ENCODE measurements around the gene LDLRAP1.

Gene LDLRAP1

GRCh38 chr1:25607123-25607522, 63.7 kb downstream of the LDLRAP1 start:
- TF ChIP-seq POLR2AphosphoS5 (IDR thresholded peaks at IDR 0.05; ENCODE audit: low read depth) (no peak), GABPA (IDR thresholded peaks at IDR 0.05; ENCODE audit: low read depth) (no peak), SPI1 (IDR thresholded peaks at IDR 0.05; ENCODE audit: borderline replicate concordance, low read depth) (no peak), CTCF (IDR thresholded peaks at IDR 0.05; ENCODE audit: insufficient read depth, low read length) (no peak), REST (IDR thresholded peaks at IDR 0.05; ENCODE audit: insufficient replicate concordance, low read depth) (no peak)

GRCh38 chr1:25608488-25609178, 65.2 kb downstream of the LDLRAP1 start:
- TF ChIP-seq CTCF (IDR thresholded peaks at IDR 0.05; ENCODE audit: insufficient read depth, low read length) = no peak
- no peak for TF ChIP-seq GABPA (IDR thresholded peaks at IDR 0.05; ENCODE audit: low read depth)
- H3K4me3 ChIP-seq (replicated peaks; ENCODE audit: insufficient read depth, low read length) = peak overlapping the region; percentile 8; the same call in 1 of the 2 replicates
- no peak overlapping the region for H3K27ac ChIP-seq (replicated peaks)
- peak in 1 of 2 experiments; percentile 89 for DNase-seq (ENCODE audit: low read depth in 1 of 2, low spot score in 1 of 2)
- peaks cover 3% of the 10 kb centered on the region for H3K27me3 ChIP-seq (ENCODE audit: insufficient read depth, poor library complexity, severe bottlenecking)

More at GRCh38 chr1:25607123-25607522, 63.7 kb downstream of the LDLRAP1 start:
- peaks cover 3% of the 10 kb centered on the region for H3K27me3 ChIP-seq (ENCODE audit: insufficient read depth, poor library complexity, severe bottlenecking)
- no peak overlapping the region for H3K4me3 ChIP-seq (replicated peaks; ENCODE audit: insufficient read depth, low read length)
- DNase-seq (ENCODE audit: low read depth in 1 of 2, low spot score in 1 of 2) = no peak
- no peak overlapping the region for H3K27ac ChIP-seq (replicated peaks)

GRCh38 chr1:25609921-25610320, 66.5 kb downstream of the LDLRAP1 start:
- TF ChIP-seq POLR2AphosphoS5 (IDR thresholded peaks at IDR 0.05; ENCODE audit: low read depth) (no peak), CTCF (IDR thresholded peaks at IDR 0.05; ENCODE audit: insufficient read depth, low read length) (no peak), REST (IDR thresholded peaks at IDR 0.05; ENCODE audit: insufficient replicate concordance, low read depth) (no peak), GABPA (IDR thresholded peaks at IDR 0.05; ENCODE audit: low read depth) (no peak), SPI1 (IDR thresholded peaks at IDR 0.05; ENCODE audit: borderline replicate concordance, low read depth) (no peak)
- no peak overlapping the region for H3K4me3 ChIP-seq (replicated peaks; ENCODE audit: insufficient read depth, low read length)
- H3K27ac ChIP-seq (replicated peaks) = no peak overlapping the region
- DNase-seq (ENCODE audit: low read depth in 1 of 2, low spot score in 1 of 2) = no peak
- H3K27me3 ChIP-seq (ENCODE audit: insufficient read depth, poor library complexity, severe bottlenecking) = peaks cover 3% of the 10 kb centered on the region

All from HL-60 (cell line).